Testis (tissue), 2 donors: ENCODE measurements around the gene TSPAN33.

Source experiments
- POLR2A ChIP-seq: fragments of 450-650 bp; IDR thresholded peaks from one replicate; pipeline ENCODE4 v1.6.1; 2017; ENCODE audit warnings: antibody characterized with exemption, mild to moderate bottlenecking, moderate library complexity
- TF ChIP-seq, protein P1 (sequence below), 3 experiments: fragments of 450-650 bp in 2 of 3; fragments of 200-600 bp in 1 of 3; sonication (generic) in 1 of 3; IDR thresholded peaks; one replicate each; pipeline ENCODE4 v1.5.1; 2016 to 2019; ENCODE audit warnings: antibody characterized with exemption in 3 of 3, mild to moderate bottlenecking in 2 of 3, moderate library complexity in 1 of 3

DNA sequence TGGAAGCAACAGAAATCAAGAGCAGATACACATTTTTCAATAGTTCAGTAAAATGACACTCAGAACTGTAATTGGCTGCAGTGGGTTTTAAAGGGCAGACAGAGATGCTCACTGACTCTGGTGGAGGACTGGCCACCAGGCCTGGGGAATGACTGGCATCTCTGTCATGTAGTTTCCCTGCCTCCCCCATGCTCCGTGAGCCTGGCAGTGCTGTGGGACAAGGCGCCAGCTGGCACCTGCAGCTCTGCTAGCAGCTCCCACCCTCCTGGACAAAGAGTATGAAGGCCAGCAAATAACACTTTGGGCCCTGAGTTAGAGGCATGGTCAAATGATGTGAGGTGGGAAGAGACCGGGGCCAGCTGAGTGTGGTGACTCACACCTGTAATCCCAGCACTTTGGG lies 15.0 kb downstream of the TSPAN33 start:
- TF ChIP-seq, protein P1, sequence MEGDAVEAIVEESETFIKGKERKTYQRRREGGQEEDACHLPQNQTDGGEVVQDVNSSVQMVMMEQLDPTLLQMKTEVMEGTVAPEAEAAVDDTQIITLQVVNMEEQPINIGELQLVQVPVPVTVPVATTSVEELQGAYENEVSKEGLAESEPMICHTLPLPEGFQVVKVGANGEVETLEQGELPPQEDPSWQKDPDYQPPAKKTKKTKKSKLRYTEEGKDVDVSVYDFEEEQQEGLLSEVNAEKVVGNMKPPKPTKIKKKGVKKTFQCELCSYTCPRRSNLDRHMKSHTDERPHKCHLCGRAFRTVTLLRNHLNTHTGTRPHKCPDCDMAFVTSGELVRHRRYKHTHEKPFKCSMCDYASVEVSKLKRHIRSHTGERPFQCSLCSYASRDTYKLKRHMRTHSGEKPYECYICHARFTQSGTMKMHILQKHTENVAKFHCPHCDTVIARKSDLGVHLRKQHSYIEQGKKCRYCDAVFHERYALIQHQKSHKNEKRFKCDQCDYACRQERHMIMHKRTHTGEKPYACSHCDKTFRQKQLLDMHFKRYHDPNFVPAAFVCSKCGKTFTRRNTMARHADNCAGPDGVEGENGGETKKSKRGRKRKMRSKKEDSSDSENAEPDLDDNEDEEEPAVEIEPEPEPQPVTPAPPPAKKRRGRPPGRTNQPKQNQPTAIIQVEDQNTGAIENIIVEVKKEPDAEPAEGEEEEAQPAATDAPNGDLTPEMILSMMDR (IDR thresholded peaks at IDR 0.05) = no peak
- no peak for TF ChIP-seq POLR2A
